Measurements from ENCODE around the gene THUMPD3.

Gene THUMPD3, protein sequence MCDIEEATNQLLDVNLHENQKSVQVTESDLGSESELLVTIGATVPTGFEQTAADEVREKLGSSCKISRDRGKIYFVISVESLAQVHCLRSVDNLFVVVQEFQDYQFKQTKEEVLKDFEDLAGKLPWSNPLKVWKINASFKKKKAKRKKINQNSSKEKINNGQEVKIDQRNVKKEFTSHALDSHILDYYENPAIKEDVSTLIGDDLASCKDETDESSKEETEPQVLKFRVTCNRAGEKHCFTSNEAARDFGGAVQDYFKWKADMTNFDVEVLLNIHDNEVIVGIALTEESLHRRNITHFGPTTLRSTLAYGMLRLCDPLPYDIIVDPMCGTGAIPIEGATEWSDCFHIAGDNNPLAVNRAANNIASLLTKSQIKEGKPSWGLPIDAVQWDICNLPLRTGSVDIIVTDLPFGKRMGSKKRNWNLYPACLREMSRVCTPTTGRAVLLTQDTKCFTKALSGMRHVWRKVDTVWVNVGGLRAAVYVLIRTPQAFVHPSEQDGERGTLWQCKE

DNA sequence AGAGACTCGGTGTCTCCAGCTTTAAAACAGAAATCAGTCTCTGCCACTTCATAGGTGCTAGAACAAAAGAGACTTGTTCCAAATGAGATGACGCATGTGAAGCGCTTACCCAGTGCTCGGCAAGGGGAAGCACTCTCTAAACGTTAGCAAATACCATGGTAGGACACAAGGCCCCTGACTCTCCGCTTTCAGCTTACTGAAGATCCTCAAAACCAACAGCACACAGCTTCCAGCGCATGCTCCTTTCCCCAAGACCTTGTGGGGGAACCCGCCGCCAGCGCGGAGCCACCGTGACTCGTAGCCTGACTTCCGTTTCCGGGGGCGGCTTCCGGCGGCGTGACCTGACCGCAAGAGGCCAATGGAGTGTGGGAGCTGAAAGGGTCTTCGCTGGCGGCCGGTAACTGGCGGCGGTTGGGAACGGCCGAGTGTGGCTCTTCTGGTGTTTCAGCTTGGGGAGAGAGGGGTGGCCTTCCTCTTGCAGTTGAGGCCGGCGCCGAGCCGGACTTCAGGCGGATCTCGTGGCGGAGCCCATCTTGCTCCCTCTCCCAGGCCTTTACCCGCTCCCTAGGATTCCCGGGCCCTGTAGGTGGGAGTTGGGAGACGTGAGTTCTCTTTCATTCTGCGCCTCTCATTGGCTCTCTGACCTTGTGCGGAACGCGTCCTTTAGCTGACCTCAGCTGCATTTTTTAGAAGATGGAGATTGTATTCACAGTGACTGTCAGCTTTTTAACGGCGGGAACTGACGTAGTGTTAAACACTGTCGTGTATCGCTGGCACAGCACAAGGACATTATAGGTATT is at the start of gene THUMPD3:
TSS of gene THUMPD3 (plus strand) at position 324 of the 800 bp plus-strand sequence. CDS start 2,015 bp downstream, outside the sequence.
- peak within 1 kb of the TSS; percentile 84 for H3K4me3 ChIP-seq (ENCODE audit: low read length)
- H3K27me3 ChIP-seq (ENCODE audit: control insufficient read depth, insufficient read depth, low read length) = no peaks in the 10 kb centered on the region
- peaks cover 2% of the 10 kb centered on the region for H3K4me1 ChIP-seq (ENCODE audit: control insufficient read depth, insufficient read depth, low read length)
- H3K27ac ChIP-seq (ENCODE audit: low read depth, low read length) = peak within 1 kb of the TSS; percentile 85
- no peaks in the 10 kb centered on the region for H3K36me3 ChIP-seq (ENCODE audit: control insufficient read depth, insufficient read depth, low read length)
- peak within 1 kb of the TSS; percentile 69 for H3K9ac ChIP-seq (ENCODE audit: low read length)

DNA sequence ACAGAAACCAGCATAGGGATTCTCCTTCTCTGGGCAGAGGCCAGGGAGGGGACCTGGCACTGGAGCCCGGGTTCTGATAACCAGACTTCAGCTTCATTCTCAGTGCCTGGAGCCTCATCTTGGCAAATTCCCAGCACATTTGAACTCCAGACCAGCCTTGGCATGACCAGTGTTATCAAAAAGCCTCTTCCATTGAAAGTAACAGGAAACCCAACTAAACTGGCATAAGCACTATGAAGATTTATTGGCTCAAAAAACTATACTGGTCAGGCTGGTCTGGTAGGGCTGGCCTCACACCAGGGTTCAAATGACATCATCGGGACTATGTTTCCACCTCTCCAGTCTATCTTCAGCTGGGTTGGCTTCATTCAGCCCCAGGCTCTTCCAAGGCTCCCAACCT is 48.1 kb upstream of the THUMPD3 start:
- no peaks in the 10 kb centered on the region for H3K36me3 ChIP-seq (ENCODE audit: control insufficient read depth, insufficient read depth, low read length)
- no peak overlapping the region for H3K27ac ChIP-seq (ENCODE audit: low read depth, low read length)
- no peaks in the 10 kb centered on the region for H3K27me3 ChIP-seq (ENCODE audit: control insufficient read depth, insufficient read depth, low read length)
- peaks cover 3% of the 10 kb centered on the region for H3K4me1 ChIP-seq (ENCODE audit: control insufficient read depth, insufficient read depth, low read length)
- no peak overlapping the region for H3K4me3 ChIP-seq (ENCODE audit: low read length)
- H3K9ac ChIP-seq (ENCODE audit: low read length) = no peak overlapping the region

DNA sequence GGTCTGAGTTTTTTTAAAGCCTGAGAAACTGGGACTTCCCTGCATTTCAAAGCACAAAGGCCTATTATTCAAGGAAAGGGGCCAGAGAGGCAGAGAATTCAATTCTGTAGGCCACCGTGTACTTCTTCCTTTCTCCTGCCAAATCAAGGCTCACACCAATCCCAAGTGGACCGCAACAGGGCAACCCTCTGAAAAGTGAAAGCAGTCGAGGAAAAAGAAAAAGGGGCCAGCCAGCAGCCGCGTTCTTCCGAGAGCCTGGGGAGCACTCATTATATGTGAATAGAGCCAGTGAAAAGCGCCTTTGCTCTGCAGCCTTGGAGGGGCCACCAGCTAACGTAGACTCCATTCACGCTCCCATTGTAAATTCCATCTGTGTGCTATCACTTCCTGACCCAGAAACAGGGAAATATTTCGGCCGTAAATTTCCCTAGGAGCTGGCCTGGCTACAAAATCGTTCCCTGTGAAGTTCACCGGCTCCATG is 45.9 kb upstream of the THUMPD3 start:
- no peaks in the 10 kb centered on the region for H3K27me3 ChIP-seq (ENCODE audit: control insufficient read depth, insufficient read depth, low read length)
- no peaks in the 10 kb centered on the region for H3K36me3 ChIP-seq (ENCODE audit: control insufficient read depth, insufficient read depth, low read length)
- H3K27ac ChIP-seq (ENCODE audit: low read depth, low read length) = peak overlapping the region; percentile 62
- peaks cover 3% of the 10 kb centered on the region for H3K4me1 ChIP-seq (ENCODE audit: control insufficient read depth, insufficient read depth, low read length)
- H3K4me3 ChIP-seq (ENCODE audit: low read length) = peak overlapping the region; percentile 56
- H3K9ac ChIP-seq (ENCODE audit: low read length) = no peak overlapping the region

DNA sequence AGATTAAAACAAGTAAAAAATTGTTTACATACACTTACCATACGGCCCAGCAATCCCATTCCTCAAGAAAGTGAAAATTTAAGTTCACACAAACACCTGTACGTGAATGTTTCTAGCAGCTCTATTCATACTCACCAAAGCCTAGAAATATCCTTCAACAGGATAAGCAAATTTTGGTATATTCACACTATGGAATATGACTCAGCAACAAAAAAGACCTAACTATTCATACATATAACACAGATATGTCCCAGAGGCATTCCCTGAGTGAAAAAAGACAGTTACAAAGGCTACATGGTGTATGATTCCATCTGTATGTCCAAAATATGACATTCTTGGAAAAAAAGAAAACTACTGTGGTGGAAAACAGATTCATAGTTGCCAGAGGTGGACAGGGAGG is 40.1 kb upstream of the THUMPD3 start:
- Histone ChIP-seq H3K36me3 (ENCODE audit: control insufficient read depth, insufficient read depth, low read length) (no peaks in the 10 kb centered on the region), H3K4me1 (ENCODE audit: control insufficient read depth, insufficient read depth, low read length) (no peaks in the 10 kb centered on the region), H3K27ac (ENCODE audit: low read depth, low read length) (no peak overlapping the region), H3K27me3 (ENCODE audit: control insufficient read depth, insufficient read depth, low read length) (no peaks in the 10 kb centered on the region), H3K9ac (ENCODE audit: low read length) (no peak overlapping the region), H3K4me3 (ENCODE audit: low read length) (no peak overlapping the region)

DNA sequence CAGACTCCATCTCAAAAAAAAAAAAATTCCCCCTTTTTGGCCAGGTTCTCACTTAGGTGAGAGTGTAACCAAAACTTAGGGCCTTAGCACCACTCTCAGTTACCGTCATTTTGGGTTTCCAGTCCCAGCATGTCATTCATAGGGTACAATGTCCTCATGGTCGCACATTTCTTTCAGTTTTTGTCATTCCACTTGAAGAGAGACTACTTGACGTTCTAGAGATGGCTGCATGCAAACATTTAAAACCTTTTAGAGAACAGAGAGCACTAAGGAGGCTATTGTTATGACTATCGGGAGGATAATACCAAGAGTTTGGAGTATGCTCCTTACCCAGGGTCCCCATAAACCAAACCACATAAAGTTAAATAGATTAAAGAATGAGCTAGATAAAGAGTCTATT is 37.9 kb upstream of the THUMPD3 start:
- no peaks in the 10 kb centered on the region for H3K4me1 ChIP-seq (ENCODE audit: control insufficient read depth, insufficient read depth, low read length)
- no peaks in the 10 kb centered on the region for H3K36me3 ChIP-seq (ENCODE audit: control insufficient read depth, insufficient read depth, low read length)
- H3K4me3 ChIP-seq (ENCODE audit: low read length) = no peak overlapping the region
- no peaks in the 10 kb centered on the region for H3K27me3 ChIP-seq (ENCODE audit: control insufficient read depth, insufficient read depth, low read length)
- H3K27ac ChIP-seq (ENCODE audit: low read depth, low read length) = no peak overlapping the region
- no peak overlapping the region for H3K9ac ChIP-seq (ENCODE audit: low read length)

DNA sequence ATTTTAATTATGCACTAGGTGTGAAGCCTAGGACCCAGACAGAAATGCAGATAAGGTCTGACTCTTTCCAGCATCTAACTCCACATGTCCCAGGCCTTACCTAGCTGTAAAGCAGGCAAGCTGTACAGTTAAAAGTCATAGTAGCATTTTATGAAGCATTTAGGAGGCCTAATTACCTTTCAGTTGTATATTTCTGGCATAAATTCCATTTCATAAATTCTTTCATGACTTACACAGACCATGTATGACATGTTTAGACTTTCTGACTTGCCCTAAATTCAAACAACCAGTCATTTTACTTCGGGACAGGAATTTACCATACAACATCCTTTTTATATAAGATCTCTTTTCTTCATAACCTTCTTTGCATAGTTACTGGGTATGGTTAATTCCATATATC is 35.3 kb upstream of the THUMPD3 start:
- H3K9ac ChIP-seq (ENCODE audit: low read length) = no peak overlapping the region
- H3K36me3 ChIP-seq (ENCODE audit: control insufficient read depth, insufficient read depth, low read length) = no peaks in the 10 kb centered on the region
- H3K4me1 ChIP-seq (ENCODE audit: control insufficient read depth, insufficient read depth, low read length) = no peaks in the 10 kb centered on the region
- H3K4me3 ChIP-seq (ENCODE audit: low read length) = no peak overlapping the region
- no peak overlapping the region for H3K27ac ChIP-seq (ENCODE audit: low read depth, low read length)
- H3K27me3 ChIP-seq (ENCODE audit: control insufficient read depth, insufficient read depth, low read length) = no peaks in the 10 kb centered on the region

DNA sequence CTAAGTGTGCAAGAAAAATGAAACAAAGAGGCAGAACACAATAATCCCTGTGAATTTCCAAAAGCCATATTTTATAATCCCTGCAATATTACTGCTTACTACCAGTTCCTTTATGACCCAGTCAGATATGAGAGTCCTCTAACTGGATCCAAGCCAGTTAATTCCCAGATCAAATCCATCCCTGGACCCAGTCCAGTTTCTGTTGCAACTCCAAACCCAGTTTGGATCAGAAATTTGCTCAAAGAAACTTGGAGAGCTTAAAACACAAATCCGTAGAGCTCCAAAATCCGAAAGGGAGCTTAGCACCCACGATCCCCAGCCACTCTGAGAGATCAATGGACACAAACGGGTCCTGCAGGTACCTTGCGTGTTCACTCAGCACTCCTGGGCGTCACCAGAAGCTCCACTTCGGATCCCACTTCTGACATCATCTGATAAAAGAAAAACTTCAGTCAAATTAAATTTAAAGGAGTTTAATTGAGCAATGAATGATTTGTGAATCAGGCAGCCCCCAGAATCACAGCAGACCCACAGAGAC is 32.6 kb upstream of the THUMPD3 start:
- Histone ChIP-seq H3K27me3 (ENCODE audit: control insufficient read depth, insufficient read depth, low read length) (no peaks in the 10 kb centered on the region), H3K27ac (ENCODE audit: low read depth, low read length) (no peak overlapping the region), H3K4me1 (ENCODE audit: control insufficient read depth, insufficient read depth, low read length) (no peaks in the 10 kb centered on the region), H3K9ac (ENCODE audit: low read length) (no peak overlapping the region), H3K36me3 (ENCODE audit: control insufficient read depth, insufficient read depth, low read length) (no peaks in the 10 kb centered on the region), H3K4me3 (ENCODE audit: low read length) (no peak overlapping the region)

DNA sequence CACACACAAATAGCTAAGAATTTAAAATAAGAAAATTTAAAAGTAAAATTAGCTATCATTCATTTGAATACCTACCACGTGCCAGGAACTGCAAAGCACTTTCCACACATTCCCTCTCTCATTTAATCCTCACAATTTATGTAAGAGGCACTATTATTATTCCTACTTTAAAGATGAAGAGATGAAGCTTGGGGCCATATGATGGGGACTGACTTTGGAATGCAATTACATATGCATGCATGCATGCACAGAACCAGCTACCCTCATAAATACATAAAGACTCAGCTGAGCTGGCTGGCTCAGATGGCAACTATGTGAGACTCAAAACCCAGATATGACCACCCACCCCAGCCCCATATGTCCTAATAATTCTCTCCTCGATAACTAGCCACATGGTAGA is 31.7 kb upstream of the THUMPD3 start:
- H3K4me3 ChIP-seq (ENCODE audit: low read length) = no peak overlapping the region
- H3K9ac ChIP-seq (ENCODE audit: low read length) = no peak overlapping the region
- H3K27me3 ChIP-seq (ENCODE audit: control insufficient read depth, insufficient read depth, low read length) = no peaks in the 10 kb centered on the region
- no peaks in the 10 kb centered on the region for H3K4me1 ChIP-seq (ENCODE audit: control insufficient read depth, insufficient read depth, low read length)
- no peak overlapping the region for H3K27ac ChIP-seq (ENCODE audit: low read depth, low read length)
- no peaks in the 10 kb centered on the region for H3K36me3 ChIP-seq (ENCODE audit: control insufficient read depth, insufficient read depth, low read length)

DNA sequence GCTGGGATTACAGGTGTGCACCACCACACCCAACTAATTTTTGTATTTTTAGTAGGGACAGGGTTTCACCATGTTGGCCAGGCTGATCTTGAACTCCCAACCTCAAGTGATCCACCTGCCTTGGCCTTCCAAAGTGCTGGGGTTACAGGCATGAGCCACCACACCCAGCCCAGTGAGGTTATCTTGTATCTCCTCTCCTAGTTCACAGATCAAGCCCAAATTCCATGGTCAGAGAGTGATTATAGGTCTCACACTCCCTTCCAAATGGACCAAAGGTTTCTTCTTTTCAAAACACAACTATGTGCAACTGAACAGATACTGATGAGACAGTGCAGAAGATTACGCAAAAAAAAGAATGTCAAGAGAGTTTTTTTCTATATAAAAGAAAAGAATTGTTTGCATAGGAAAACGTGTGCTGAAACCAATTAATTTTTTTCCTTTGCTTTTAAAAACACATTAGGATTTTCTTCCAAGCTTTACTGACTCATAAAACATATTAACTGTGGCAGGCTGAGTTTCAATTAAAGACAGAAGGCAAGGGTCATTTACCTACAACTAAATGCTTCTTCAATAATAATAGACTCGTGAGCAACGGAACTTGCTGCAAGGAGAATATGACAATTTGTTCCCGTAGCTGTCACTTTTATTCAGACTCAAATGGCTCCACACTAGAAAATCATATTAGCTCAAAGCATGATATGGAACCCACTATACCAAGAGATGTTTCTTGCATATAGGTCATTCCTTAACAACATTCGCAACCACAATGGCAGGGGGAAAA is 30.4 kb upstream of the THUMPD3 start:
- no peak overlapping the region for H3K27ac ChIP-seq (ENCODE audit: low read depth, low read length)
- H3K9ac ChIP-seq (ENCODE audit: low read length) = no peak overlapping the region
- H3K4me3 ChIP-seq (ENCODE audit: low read length) = no peak overlapping the region
- H3K36me3 ChIP-seq (ENCODE audit: control insufficient read depth, insufficient read depth, low read length) = no peaks in the 10 kb centered on the region
- no peaks in the 10 kb centered on the region for H3K4me1 ChIP-seq (ENCODE audit: control insufficient read depth, insufficient read depth, low read length)
- no peaks in the 10 kb centered on the region for H3K27me3 ChIP-seq (ENCODE audit: control insufficient read depth, insufficient read depth, low read length)

DNA sequence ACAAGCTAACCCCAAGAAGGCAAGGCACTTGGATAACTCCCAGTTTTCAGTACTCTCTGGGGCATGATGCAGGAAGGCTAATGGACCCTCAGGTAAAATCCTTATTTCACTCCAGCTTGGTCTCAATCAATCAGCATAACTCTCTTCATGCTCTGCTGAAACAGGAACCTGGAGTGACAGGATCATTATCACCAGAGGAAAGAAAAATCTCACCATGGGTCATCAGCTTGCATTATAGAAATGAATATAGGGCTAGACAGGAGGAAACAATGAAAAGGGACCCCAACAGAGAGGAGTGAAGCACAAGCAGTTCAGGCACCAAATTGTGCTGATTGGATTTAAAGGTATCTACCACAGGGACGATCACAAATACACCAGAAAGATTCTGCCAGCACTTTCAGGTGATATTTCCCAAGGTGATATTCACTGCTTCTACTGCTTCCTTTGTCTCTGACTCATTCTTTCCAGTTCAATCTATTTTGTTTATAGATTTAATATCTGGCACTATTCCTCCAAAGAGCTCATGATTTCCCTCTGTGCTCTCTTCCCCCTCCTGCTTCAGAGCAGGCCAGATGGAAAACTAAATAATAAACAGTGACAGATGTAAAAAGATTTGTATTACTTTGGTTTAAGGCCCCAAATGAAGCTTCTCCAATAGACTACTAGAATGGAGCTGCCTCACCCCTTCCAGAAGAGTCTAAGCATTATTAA is 22.9 kb upstream of the THUMPD3 start:
- no peak overlapping the region for H3K9ac ChIP-seq (ENCODE audit: low read length)
- peak overlapping the region; percentile 12 for H3K27ac ChIP-seq (ENCODE audit: low read depth, low read length)
- no peaks in the 10 kb centered on the region for H3K4me1 ChIP-seq (ENCODE audit: control insufficient read depth, insufficient read depth, low read length)
- no peaks in the 10 kb centered on the region for H3K36me3 ChIP-seq (ENCODE audit: control insufficient read depth, insufficient read depth, low read length)
- no peaks in the 10 kb centered on the region for H3K27me3 ChIP-seq (ENCODE audit: control insufficient read depth, insufficient read depth, low read length)
- no peak overlapping the region for H3K4me3 ChIP-seq (ENCODE audit: low read length)

DNA sequence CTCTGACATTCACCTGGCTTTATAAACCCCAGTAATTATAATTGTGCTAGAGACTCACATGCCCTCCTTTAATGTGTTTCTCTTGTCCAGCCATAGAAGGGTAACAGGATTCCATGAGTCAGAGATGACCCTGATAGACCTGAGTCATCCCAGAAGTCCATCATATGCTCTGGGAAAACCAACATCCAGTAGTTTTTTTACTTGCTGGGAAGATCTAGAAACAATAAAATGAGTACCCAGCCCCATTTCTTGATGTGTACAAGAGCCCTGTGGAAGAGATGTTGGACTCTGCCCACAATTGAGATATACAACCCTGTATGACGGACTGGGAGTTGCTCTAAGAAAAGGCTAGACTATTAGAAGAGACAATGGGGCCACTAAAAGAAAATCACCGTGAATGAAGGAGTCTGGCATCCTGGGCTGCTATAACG is 22.4 kb upstream of the THUMPD3 start:
- Histone ChIP-seq H3K27ac (ENCODE audit: low read depth, low read length) (peak overlapping the region; percentile 12), H3K4me3 (ENCODE audit: low read length) (no peak overlapping the region), H3K4me1 (ENCODE audit: control insufficient read depth, insufficient read depth, low read length) (no peaks in the 10 kb centered on the region), H3K36me3 (ENCODE audit: control insufficient read depth, insufficient read depth, low read length) (no peaks in the 10 kb centered on the region), H3K27me3 (ENCODE audit: control insufficient read depth, insufficient read depth, low read length) (no peaks in the 10 kb centered on the region), H3K9ac (ENCODE audit: low read length) (no peak overlapping the region)

All from rectal smooth muscle tissue (tissue), 1 donor.